ENCODE results near the gene GSN.

Gene GSN

GRCh38 chr9:121246821-121247561 lies 21.0 kb upstream of the GSN start:
- DNase-seq, result no peak

- DNase-seq, result no peak
Observed at GRCh38 chr9:121249563-121249962, 18.4 kb upstream of the GSN start.

GRCh38 chr9:121252104-121252851 lies 15.7 kb upstream of the GSN start:
- no peak for DNase-seq

GRCh38 chr9:121253162-121253561 lies 14.8 kb upstream of the GSN start:
- DNase-seq, result no peak

GRCh38 chr9:121253821-121254501 lies 14.0 kb upstream of the GSN start:
- DNase-seq, result no peak

- no peak for DNase-seq
Observed at GRCh38 chr9:121259498-121259897, 8.5 kb upstream of the GSN start.

- DNase-seq, result no peak
Observed at GRCh38 chr9:121259935-121260334, 8.0 kb upstream of the GSN start.

- no peak for DNase-seq
Observed at GRCh38 chr9:121260457-121261106, 7.4 kb upstream of the GSN start.

GRCh38 chr9:121261107-121261460 lies 6.9 kb upstream of the GSN start:
- DNase-seq, result no peak

GRCh38 chr9:121261755-121262154 lies 6.2 kb upstream of the GSN start:
- DNase-seq, result no peak

GRCh38 chr9:121262423-121262822 lies 5.5 kb upstream of the GSN start:
- no peak for DNase-seq

GRCh38 chr9:121262953-121263352 lies 5.0 kb upstream of the GSN start:
- no peak for DNase-seq

GRCh38 chr9:121266356-121266755 lies 1.6 kb upstream of the GSN start:
- DNase-seq, result no peak

- no peak for DNase-seq
Observed at GRCh38 chr9:121266906-121267650, 884 bp upstream of the GSN start.

- DNase-seq, result no peak
Observed at GRCh38 chr9:121268598-121268850, 562 bp downstream of the GSN start.

- DNase-seq, result no peak
Observed at GRCh38 chr9:121268851-121269641, 1.1 kb downstream of the GSN start.

GRCh38 chr9:121269642-121270254 lies 1.8 kb downstream of the GSN start:
- DNase-seq, result no peak

GRCh38 chr9:121271368-121272341 lies 3.7 kb downstream of the GSN start:
- no peak for DNase-seq

- no peak for DNase-seq
Observed at GRCh38 chr9:121272401-121272948, 4.5 kb downstream of the GSN start.
